ENCODE measurements around the gene TRRAP. TPM values are rescaled to one million over a fixed set of nuclear protein-coding genes. Genes with fewer than 3 reads are reported as not detected.

Gene TRRAP
- total RNA-seq, 1 experiment from 2014 or later: 55.8 TPM

- TF ChIP-seq EZH2 (IDR thresholded peaks at IDR 0.05; ENCODE audit: low read depth): no peak
- TF ChIP-seq CTCF (conservative IDR thresholded peaks at IDR 0.05): no peak
- H3K4me1 ChIP-seq (replicated peaks; ENCODE audit: insufficient read depth): no peaks in the 10 kb centered on the region
- H3K27me3 ChIP-seq (ENCODE audit: insufficient read depth, low read depth): no peaks in the 10 kb centered on the region
- BruUV-seq (replicated peaks): no TSS peak
- H3F3A ChIP-seq (ENCODE audit: insufficient read depth, low read depth): no peaks in the 10 kb centered on the region
- no peak overlapping the region for H3K4me3 ChIP-seq
- POLR2A ChIA-PET (ENCODE audit: unreplicated experiment): interaction anchor here (0.6 kb wide), 1 partner anchor 12 kb away, joined by 4 read pairs; no protein-coding TSS in a partner anchor
- H3K9me2 ChIP-seq (ENCODE audit: insufficient read depth): no peaks in the 10 kb centered on the region
- H2AFZ ChIP-seq: no peak overlapping the region
- H3K36me3 ChIP-seq (ENCODE audit: low read depth): peaks cover 42% of the 10 kb centered on the region
- no peaks in the 10 kb centered on the region for H3K9me3 ChIP-seq (ENCODE audit: insufficient read depth, low read depth)
- H3K79me2 ChIP-seq (ENCODE audit: low read depth): no peaks in the 10 kb centered on the region
- no peak for DNase-seq
- peaks cover 8% of the 10 kb centered on the region; the same call in 1 of the 2 replicates for H4K20me1 ChIP-seq (ENCODE audit: insufficient read depth)
- no peak overlapping the region for H3K27ac ChIP-seq
- CTCF ChIA-PET: interaction anchor here (0.6 kb wide), 1 partner anchor 126 kb away, joined by 11 read pairs; no protein-coding TSS in a partner anchor
- H3K4me2 ChIP-seq: no peak overlapping the region
- intact Hi-C loops (cut with micrococcal nuclease; ENCODE audit: unreplicated experiment): no loop called here
Observed at GRCh38 chr7:98990356-98990755, 112.0 kb downstream of the TRRAP start.

GRCh38 chr7:98991141-98991540 lies 112.8 kb downstream of the TRRAP start:
- Histone ChIP-seq H3K36me3 (ENCODE audit: low read depth) (peaks cover 35% of the 10 kb centered on the region), H4K20me1 (ENCODE audit: insufficient read depth) (peaks cover 2% of the 10 kb centered on the region; the same call in 1 of the 2 replicates), H3K79me2 (ENCODE audit: low read depth) (no peaks in the 10 kb centered on the region), H3K9me2 (ENCODE audit: insufficient read depth) (no peaks in the 10 kb centered on the region), H3K27ac (no peak overlapping the region), H3K27me3 (ENCODE audit: insufficient read depth, low read depth) (no peaks in the 10 kb centered on the region), H2AFZ (no peak overlapping the region), H3K4me3 (no peak overlapping the region), H3F3A (ENCODE audit: insufficient read depth, low read depth) (0 out of 2 replicates have a peak, but pooled peaks cover 3% of the 10 kb centered on the region), H3K4me1 (replicated peaks; ENCODE audit: insufficient read depth) (no peaks in the 10 kb centered on the region), H3K4me2 (no peak overlapping the region), H3K9me3 (ENCODE audit: insufficient read depth, low read depth) (no peaks in the 10 kb centered on the region)
- ChIA-PET POLR2A (ENCODE audit: unreplicated experiment) (no interaction called here), CTCF (interaction anchor here (0.6 kb wide), 1 partner anchor 127 kb away, joined by 11 read pairs; no protein-coding TSS in a partner anchor)
- intact Hi-C loops (cut with micrococcal nuclease; ENCODE audit: unreplicated experiment): no loop called here
- no peak for DNase-seq
- TF ChIP-seq EZH2 (IDR thresholded peaks at IDR 0.05; ENCODE audit: low read depth): no peak
- BruUV-seq (replicated peaks): no TSS peak

GRCh38 chr7:98992076-98992475 lies 113.7 kb downstream of the TRRAP start:
- CTCF ChIA-PET: no interaction called here
- Histone ChIP-seq H3K9me2 (ENCODE audit: insufficient read depth) (no peaks in the 10 kb centered on the region), H3K4me2 (no peak overlapping the region), H3K27me3 (ENCODE audit: insufficient read depth, low read depth) (no peaks in the 10 kb centered on the region), H3K9me3 (ENCODE audit: insufficient read depth, low read depth) (no peaks in the 10 kb centered on the region), H2AFZ (no peak overlapping the region), H3K36me3 (ENCODE audit: low read depth) (peaks cover 25% of the 10 kb centered on the region), H4K20me1 (ENCODE audit: insufficient read depth) (no peaks in the 10 kb centered on the region; the same call in 1 of the 2 replicates), H3K79me2 (ENCODE audit: low read depth) (no peaks in the 10 kb centered on the region), H3F3A (ENCODE audit: insufficient read depth, low read depth) (0 out of 2 replicates have a peak, but pooled peaks cover 6% of the 10 kb centered on the region), H3K27ac (no peak overlapping the region), H3K4me3 (no peak overlapping the region), H3K4me1 (replicated peaks; ENCODE audit: insufficient read depth) (no peaks in the 10 kb centered on the region)
- TF ChIP-seq EZH2 (IDR thresholded peaks at IDR 0.05; ENCODE audit: low read depth) (no peak), CTCF (conservative IDR thresholded peaks at IDR 0.05) (no peak)
- POLR2A ChIA-PET (ENCODE audit: unreplicated experiment): interaction anchor here (0.5 kb wide), 1 partner anchor 155 kb away, joined by 13 read pairs; no protein-coding TSS in a partner anchor
- intact Hi-C loops (cut with micrococcal nuclease; ENCODE audit: unreplicated experiment): no loop called here
- no TSS peak for BruUV-seq (replicated peaks)
- no peak for DNase-seq
